Karpas-422 (cell line): Measurements from ENCODE around the gene AMT. TPM values are rescaled to one million over a fixed set of nuclear protein-coding genes. Genes with fewer than 3 reads are reported as not detected.

Experiments
- DNase-seq: peaks from one replicate; pipeline ENCODE4 v3.0.0-alpha.2; 2015
- H2AFZ ChIP-seq: fragments of 200-600 bp; sonication (generic); 2 replicates; pipeline ENCODE4 v1.6.1; 2014; ENCODE audit warnings: antibody characterized with exemption, low read length, mixed read lengths
- H3K27ac ChIP-seq: fragments of 200-600 bp; sonication (generic); 2 replicates; pipeline ENCODE4 v1.5.1; 2014; ENCODE audit warnings: mild to moderate bottlenecking, low read length, moderate library complexity
- H3K27me3 ChIP-seq: fragments of 200-600 bp; sonication (generic); 2 replicates; pipeline ENCODE4 v1.6.1; 2014; ENCODE audit warnings: low read length, mixed read lengths
- H3K36me3 ChIP-seq: fragments of 200-600 bp; sonication (generic); 2 replicates; pipeline ENCODE4 v1.6.1; 2014; ENCODE audit warnings: low read length, mixed read lengths; ENCODE audit not compliant: insufficient read depth
- H3K4me1 ChIP-seq: fragments of 200-600 bp; sonication (generic); 2 replicates; pipeline ENCODE4 v1.6.1; 2014; ENCODE audit warnings: mild to moderate bottlenecking, low read length, mixed read lengths
- H3K4me2 ChIP-seq: fragments of 200-600 bp; sonication (generic); 2 replicates; pipeline ENCODE4 v1.6.1; 2014; ENCODE audit warnings: low read length, low read depth, mild to moderate bottlenecking; ENCODE audit not compliant: poor library complexity, severe bottlenecking
- H3K4me3 ChIP-seq: fragments of 200-600 bp; sonication (generic); 2 replicates; pipeline ENCODE4 v1.5.1; 2014; ENCODE audit warnings: mild to moderate bottlenecking, antibody characterized with exemption, low read length, mixed read lengths
- H3K79me2 ChIP-seq: fragments of 200-600 bp; sonication (generic); 2 replicates; pipeline ENCODE4 v1.6.1; 2014; ENCODE audit warnings: mild to moderate bottlenecking, low read length, mixed read lengths
- H3K9ac ChIP-seq: fragments of 200-600 bp; sonication (generic); 2 replicates; pipeline ENCODE4 v1.6.0; 2014; ENCODE audit warnings: low read length
- H3K9me2 ChIP-seq: fragments of 200-600 bp; sonication (generic), shearing (Covaris generic); replicated peaks from 2 replicates; pipeline ENCODE4 v1.6.0; 2014; ENCODE audit warnings: mild to moderate bottlenecking, low read length, moderate library complexity; ENCODE audit not compliant: insufficient read depth
- H3K9me3 ChIP-seq: fragments of 300-700, 200-600 bp; sonication (generic); 2 replicates; pipeline ENCODE4 v1.6.1; 2014; ENCODE audit warnings: low read length, mixed read lengths
- H4K20me1 ChIP-seq: fragments of 200-600 bp; sonication (generic); 2 replicates; pipeline ENCODE4 v1.6.1; 2014; ENCODE audit warnings: mild to moderate bottlenecking, antibody characterized with exemption, low read length, low read depth; ENCODE audit not compliant: insufficient read depth
- total RNA-seq: library from RNA; depleted of rRNA; stranded (reverse); fragments of >200 nt; shearing (Covaris generic); gene quantifications from 2 replicates; pipeline ENCODE4 v1.2.3, GENCODE V29; 2014; ENCODE audit warnings: low replicate concordance

The AMT gene
- total RNA-seq, 1 experiment from 2014 or later, result 5.9 TPM

DNA sequence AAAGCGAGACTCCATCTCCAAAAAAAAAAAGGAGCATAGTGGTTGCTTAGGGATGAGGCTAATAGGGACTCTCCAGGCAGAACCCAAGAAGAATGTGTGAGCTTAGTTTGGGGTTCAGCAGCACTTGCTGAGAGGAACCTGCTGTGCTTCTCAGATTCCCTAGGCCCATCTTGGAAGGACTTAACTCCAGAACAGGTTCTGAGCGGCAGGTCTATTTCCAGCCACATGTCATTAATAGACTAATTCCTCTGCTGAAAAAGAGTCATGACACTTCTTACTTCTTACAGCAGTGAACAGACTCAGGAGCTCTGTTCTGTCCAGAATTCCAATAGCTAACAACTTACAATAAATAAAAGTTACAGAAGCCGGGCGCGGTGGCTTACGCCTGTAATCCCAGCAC, 33.0 kb downstream of the AMT start:
- H3K9ac ChIP-seq, result no peak overlapping the region
- H3K27ac ChIP-seq, result no peak overlapping the region
- no peak overlapping the region for H3K4me2 ChIP-seq
- H3K9me2 ChIP-seq, result no peaks in the 10 kb centered on the region
- H3K4me1 ChIP-seq, result peaks cover 12% of the 10 kb centered on the region
- no peak overlapping the region for H2AFZ ChIP-seq
- no peak overlapping the region for H3K4me3 ChIP-seq
- no peaks in the 10 kb centered on the region for H3K9me3 ChIP-seq
- H3K36me3 ChIP-seq, result no peaks in the 10 kb centered on the region
- no peak for DNase-seq
- peaks cover 13% of the 10 kb centered on the region; the same call in 1 of the 2 replicates for H4K20me1 ChIP-seq
- H3K27me3 ChIP-seq, result no peaks in the 10 kb centered on the region
- H3K79me2 ChIP-seq, result peaks cover 94% of the 10 kb centered on the region

DNA sequence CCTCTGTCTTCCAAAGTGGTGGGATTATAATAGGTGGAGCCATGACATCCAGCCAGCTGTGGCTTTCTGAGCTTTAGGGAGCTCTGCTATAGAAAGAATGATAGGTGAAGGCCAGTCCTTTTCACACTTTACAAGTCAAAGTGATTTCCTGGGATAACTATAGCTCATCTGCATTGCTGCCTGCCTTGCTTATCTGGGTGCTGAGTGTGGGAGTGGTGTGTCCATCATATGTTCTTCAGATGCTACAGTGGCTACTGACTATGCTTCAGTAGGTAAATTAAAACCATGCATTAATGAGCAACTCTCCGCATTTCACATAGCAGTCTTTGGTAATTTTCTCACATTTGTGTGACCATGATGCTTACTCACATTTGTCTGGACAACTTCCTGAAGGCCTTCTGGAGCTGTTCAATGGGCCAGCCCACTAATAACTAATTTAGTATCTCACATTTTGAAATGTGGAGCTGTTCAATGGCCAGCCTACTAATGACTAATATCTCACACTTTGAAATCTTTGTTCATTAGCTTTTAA, 33.9 kb downstream of the AMT start:
- DNase-seq, result no peak
- Histone ChIP-seq H3K9me2 (no peaks in the 10 kb centered on the region), H3K4me1 (peaks cover 12% of the 10 kb centered on the region), H3K27me3 (no peaks in the 10 kb centered on the region), H3K4me3 (no peak overlapping the region), H2AFZ (no peak overlapping the region), H4K20me1 (peaks cover 13% of the 10 kb centered on the region), H3K9me3 (no peaks in the 10 kb centered on the region), H3K36me3 (no peaks in the 10 kb centered on the region), H3K27ac (no peak overlapping the region), H3K9ac (no peak overlapping the region), H3K4me2 (no peak overlapping the region), H3K79me2 (peaks cover 98% of the 10 kb centered on the region)

DNA sequence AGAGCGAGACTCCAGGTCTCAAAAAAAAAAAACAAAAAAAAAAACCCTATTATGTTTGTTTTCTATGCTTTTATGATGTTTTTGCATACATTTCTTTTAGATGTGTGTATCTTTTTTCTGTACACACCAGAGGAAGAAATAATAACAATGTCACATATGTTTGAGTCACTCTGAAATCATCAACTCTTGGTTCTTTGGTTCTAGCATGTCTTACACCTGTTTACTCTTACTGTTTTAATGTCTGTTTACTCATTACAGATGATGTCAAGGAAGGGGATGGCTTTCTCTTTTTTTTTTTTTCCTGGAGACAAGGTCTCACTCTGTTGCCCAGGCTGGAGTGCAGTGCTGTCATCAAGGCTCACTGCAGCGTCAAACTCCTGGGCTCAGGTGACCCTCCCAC, 34.6 kb downstream of the AMT start:
- peaks cover 12% of the 10 kb centered on the region for H3K4me1 ChIP-seq
- peaks cover 15% of the 10 kb centered on the region for H4K20me1 ChIP-seq
- H3K79me2 ChIP-seq, result peaks cover 98% of the 10 kb centered on the region
- H3K36me3 ChIP-seq, result no peaks in the 10 kb centered on the region
- no peak for DNase-seq
- no peaks in the 10 kb centered on the region for H3K9me3 ChIP-seq
- no peak overlapping the region for H3K4me2 ChIP-seq
- no peak overlapping the region for H2AFZ ChIP-seq
- H3K9ac ChIP-seq, result no peak overlapping the region
- no peaks in the 10 kb centered on the region for H3K27me3 ChIP-seq
- no peak overlapping the region for H3K27ac ChIP-seq
- H3K9me2 ChIP-seq, result no peaks in the 10 kb centered on the region
- H3K4me3 ChIP-seq, result no peak overlapping the region

DNA sequence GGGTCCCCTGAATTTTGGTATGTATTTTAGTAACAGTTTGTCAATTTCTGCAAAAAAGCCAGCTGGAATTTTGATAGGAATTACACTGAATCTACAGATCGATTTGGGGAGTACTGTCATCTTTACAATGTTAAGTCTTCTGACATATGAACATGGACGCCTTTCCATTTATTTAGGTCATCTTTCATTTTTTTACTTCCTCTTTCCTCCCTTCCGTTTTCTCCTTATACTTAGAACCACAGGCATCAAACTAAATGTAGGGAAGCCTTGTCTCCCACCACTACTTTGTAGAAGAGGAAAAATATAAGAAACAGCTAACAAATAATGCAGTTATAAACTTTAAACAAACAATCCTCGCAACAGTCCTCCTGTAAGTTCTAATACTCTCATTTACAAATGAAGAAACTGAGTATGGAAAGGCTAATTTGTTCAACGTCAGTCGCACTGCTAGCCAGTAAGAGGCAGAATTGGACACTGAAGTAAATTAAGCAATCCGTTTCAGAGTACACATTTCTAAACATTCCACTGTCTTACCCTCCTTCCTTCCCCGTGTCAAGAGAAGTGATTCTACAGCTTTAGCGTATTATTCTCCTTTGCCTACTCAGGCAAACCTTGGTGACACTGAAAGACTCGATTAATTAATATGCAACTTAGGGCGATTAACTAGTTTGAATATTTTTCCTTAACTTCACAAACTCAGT, 36.1 kb downstream of the AMT start:
- no peaks in the 10 kb centered on the region for H3K9me3 ChIP-seq
- DNase-seq, result no peak
- H3K79me2 ChIP-seq, result peaks cover 96% of the 10 kb centered on the region
- H3K9me2 ChIP-seq, result no peaks in the 10 kb centered on the region
- no peak overlapping the region for H3K4me2 ChIP-seq
- H3K27me3 ChIP-seq, result no peaks in the 10 kb centered on the region
- H4K20me1 ChIP-seq, result peaks cover 19% of the 10 kb centered on the region
- no peaks in the 10 kb centered on the region for H3K36me3 ChIP-seq
- no peak overlapping the region for H3K4me3 ChIP-seq
- H3K4me1 ChIP-seq, result peaks cover 12% of the 10 kb centered on the region
- H3K27ac ChIP-seq, result no peak overlapping the region
- no peak overlapping the region for H3K9ac ChIP-seq
- no peak overlapping the region for H2AFZ ChIP-seq

DNA sequence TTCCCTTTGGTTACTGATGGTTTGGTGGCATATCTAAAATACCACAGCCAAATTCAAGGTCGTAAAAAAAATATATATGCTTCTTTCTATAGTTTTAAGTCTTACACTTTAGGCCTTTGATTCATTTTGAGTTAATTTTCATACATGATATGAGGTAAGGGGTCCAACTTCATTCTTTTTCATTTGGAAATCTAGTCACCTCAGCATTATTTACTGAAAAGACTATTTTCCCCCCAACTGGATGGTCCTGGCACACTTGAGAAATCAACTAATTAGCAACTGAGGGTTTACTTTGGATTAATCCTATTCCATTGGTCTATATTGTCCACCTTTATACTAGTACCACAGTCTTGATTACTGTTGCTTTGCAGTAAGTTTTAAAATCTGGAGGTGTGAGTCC, 36.7 kb downstream of the AMT start:
- H3K9me3 ChIP-seq, result no peaks in the 10 kb centered on the region
- peaks cover 96% of the 10 kb centered on the region for H3K79me2 ChIP-seq
- no peak overlapping the region for H3K27ac ChIP-seq
- no peaks in the 10 kb centered on the region for H3K36me3 ChIP-seq
- H3K27me3 ChIP-seq, result no peaks in the 10 kb centered on the region
- no peak overlapping the region for H3K4me2 ChIP-seq
- peaks cover 19% of the 10 kb centered on the region for H4K20me1 ChIP-seq
- no peak for DNase-seq
- peaks cover 12% of the 10 kb centered on the region for H3K4me1 ChIP-seq
- no peaks in the 10 kb centered on the region for H3K9me2 ChIP-seq
- no peak overlapping the region for H3K9ac ChIP-seq
- no peak overlapping the region for H3K4me3 ChIP-seq
- H2AFZ ChIP-seq, result no peak overlapping the region

DNA sequence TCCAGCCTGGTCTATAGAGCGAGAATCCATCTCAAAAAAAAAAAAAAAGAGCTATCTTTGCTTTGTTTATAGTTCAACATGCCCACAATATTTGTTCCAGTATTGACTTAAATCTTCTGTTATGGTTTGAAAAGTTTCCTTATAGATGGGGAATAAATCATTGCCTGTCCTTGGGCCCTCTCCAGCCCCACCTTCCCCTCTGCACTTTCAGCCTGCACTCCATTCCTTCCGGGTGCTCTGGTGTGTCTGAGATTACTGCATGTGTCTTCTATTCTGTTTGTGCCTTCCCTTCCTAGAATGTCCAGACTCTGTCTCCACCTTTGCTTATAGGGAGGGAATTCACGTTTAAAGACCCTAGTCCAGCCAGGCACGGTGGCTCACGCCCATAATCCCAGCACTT, 38.9 kb downstream of the AMT start:
- H3K4me3 ChIP-seq, result no peak overlapping the region
- H4K20me1 ChIP-seq, result peaks cover 14% of the 10 kb centered on the region
- H3K36me3 ChIP-seq, result peaks cover 4% of the 10 kb centered on the region; the same call in 1 of the 2 replicates
- no peak for DNase-seq
- H3K79me2 ChIP-seq, result peaks cover 95% of the 10 kb centered on the region
- H2AFZ ChIP-seq, result no peak overlapping the region
- H3K27me3 ChIP-seq, result no peaks in the 10 kb centered on the region
- H3K4me2 ChIP-seq, result no peak overlapping the region
- H3K27ac ChIP-seq, result no peak overlapping the region
- H3K4me1 ChIP-seq, result peaks cover 8% of the 10 kb centered on the region
- no peaks in the 10 kb centered on the region for H3K9me3 ChIP-seq
- H3K9ac ChIP-seq, result no peak overlapping the region
- no peaks in the 10 kb centered on the region for H3K9me2 ChIP-seq

DNA sequence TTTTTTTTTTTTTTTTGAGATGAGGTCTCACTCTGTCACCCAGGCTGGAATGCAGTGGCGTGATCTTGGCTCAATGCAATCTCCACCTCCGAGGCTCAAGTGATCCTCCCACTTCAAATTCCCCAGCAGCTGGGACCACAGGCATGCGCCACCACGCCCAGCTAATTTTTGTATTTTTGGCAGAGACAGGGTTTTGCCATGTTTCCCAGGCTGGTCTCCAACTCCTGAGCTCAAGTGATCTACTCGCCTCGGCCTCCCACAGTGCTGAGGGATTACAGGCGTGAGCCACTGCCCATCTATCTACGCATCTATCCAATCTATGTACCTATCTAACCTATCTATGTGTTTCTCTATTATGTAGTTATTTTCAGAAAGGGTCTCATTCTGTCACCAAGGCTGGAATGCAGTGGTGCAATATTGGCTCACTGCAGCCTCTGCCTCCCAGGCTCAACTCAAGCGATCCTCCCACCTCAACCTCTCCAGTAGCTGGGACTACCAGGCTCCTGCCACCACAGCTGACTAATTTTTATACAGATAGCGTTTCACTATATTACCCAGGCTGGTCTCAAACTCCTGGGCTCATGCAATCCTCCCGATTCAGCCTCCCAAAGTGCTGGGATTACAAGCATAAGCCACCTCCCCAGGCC, 43.9 kb downstream of the AMT start:
- H3K9me3 ChIP-seq, result no peaks in the 10 kb centered on the region
- no peaks in the 10 kb centered on the region for H3K9me2 ChIP-seq
- DNase-seq, result no peak
- H4K20me1 ChIP-seq, result peaks cover 25% of the 10 kb centered on the region; the same call in 1 of the 2 replicates
- no peaks in the 10 kb centered on the region for H3K4me1 ChIP-seq
- H3K27ac ChIP-seq, result no peak overlapping the region
- no peak overlapping the region for H3K4me3 ChIP-seq
- no peak overlapping the region for H3K9ac ChIP-seq
- peaks cover 14% of the 10 kb centered on the region for H3K36me3 ChIP-seq
- no peak overlapping the region for H2AFZ ChIP-seq
- H3K79me2 ChIP-seq, result peaks cover 93% of the 10 kb centered on the region
- H3K27me3 ChIP-seq, result no peaks in the 10 kb centered on the region
- no peak overlapping the region for H3K4me2 ChIP-seq

DNA sequence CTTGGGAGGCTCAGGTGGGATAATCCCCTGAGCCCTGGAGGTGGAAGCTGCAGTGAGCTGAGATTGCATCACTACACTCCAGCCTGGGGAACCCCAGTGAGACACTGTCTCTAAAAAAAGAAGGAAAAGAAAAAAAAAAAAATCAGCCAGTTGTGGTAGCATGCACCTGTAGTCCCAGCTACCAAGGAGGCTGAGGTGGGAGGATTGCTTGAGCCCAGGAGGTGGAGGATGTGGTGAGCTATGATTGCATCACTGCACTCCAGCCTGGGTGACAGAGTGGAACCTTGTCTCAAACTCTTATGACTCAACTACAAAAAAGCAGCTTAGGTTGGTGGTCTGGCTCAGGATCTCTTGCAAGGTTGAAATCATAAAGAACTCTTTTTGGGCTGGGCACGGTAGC, 44.8 kb downstream of the AMT start:
- H3K79me2 ChIP-seq, result peaks cover 93% of the 10 kb centered on the region
- no peaks in the 10 kb centered on the region for H3K9me2 ChIP-seq
- no peak overlapping the region for H3K27ac ChIP-seq
- no peak overlapping the region for H3K9ac ChIP-seq
- H3K27me3 ChIP-seq, result no peaks in the 10 kb centered on the region
- no peaks in the 10 kb centered on the region for H3K9me3 ChIP-seq
- H3K4me2 ChIP-seq, result no peak overlapping the region
- no peak overlapping the region for H2AFZ ChIP-seq
- DNase-seq, result peak; percentile 56
- H4K20me1 ChIP-seq, result peaks cover 20% of the 10 kb centered on the region; the same call in 1 of the 2 replicates
- no peak overlapping the region for H3K4me3 ChIP-seq
- no peaks in the 10 kb centered on the region for H3K4me1 ChIP-seq
- peaks cover 15% of the 10 kb centered on the region for H3K36me3 ChIP-seq
